RWPE1 (cell line): ENCODE results near the gene ATP6V1C2.

Experiments used
- CTCF ChIA-PET: fragments of 350-600 bp; sonication (Branson Sonifier 250); formaldehyde crosslinking; extraction: SDS; loops from one replicate; lab custom pipeline; 2021; lab: Yijun Ruan, JAX
- POLR2A ChIA-PET: fragments of 400-600 bp; formaldehyde crosslinking; extraction: SDS; loops from one replicate; lab custom pipeline; 2020; ENCODE audit warnings: antibody characterized with exemption; ENCODE audit not compliant: low non-redundant PET; lab: Yijun Ruan, JAX
- DNase-seq: peaks from one replicate; pipeline ENCODE4 v3.0.0; 2012; ENCODE audit warnings: low spot score
- H3K27ac ChIP-seq: fragments of 450-650 bp; 2 replicates; pipeline ENCODE4 v1.5.1; 2017
- TF ChIP-seq, protein P1 (sequence below): fragments of 450-650 bp; conservative IDR thresholded peaks from 2 replicates; pipeline ENCODE4 v1.5.1; 2017; ENCODE audit warnings: low read depth, mild to moderate bottlenecking

The ATP6V1C2 gene

DNA sequence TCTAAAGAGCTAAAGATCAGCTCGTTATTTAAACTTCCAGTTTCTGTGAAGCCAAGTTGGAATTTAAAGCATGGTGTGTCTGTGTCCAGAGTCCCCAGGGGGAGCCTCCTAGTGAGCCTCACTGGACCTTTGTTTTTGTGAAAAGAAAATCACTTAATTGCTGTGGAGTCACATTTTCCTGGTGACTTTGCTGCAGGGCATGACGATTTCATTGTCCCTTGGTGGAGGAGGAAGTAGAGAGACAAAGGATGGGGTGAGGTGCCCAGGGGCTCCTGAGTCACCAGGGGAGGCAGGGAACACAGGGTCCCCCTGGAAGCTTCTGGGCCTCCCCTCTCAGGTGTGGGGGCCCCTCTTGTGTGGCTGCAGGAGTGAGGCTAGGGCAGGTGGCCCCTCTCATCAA, 19.7 kb downstream of the ATP6V1C2 start:
- ChIA-PET CTCF (no interaction called here), POLR2A (no interaction called here)
- TF ChIP-seq, protein P1, sequence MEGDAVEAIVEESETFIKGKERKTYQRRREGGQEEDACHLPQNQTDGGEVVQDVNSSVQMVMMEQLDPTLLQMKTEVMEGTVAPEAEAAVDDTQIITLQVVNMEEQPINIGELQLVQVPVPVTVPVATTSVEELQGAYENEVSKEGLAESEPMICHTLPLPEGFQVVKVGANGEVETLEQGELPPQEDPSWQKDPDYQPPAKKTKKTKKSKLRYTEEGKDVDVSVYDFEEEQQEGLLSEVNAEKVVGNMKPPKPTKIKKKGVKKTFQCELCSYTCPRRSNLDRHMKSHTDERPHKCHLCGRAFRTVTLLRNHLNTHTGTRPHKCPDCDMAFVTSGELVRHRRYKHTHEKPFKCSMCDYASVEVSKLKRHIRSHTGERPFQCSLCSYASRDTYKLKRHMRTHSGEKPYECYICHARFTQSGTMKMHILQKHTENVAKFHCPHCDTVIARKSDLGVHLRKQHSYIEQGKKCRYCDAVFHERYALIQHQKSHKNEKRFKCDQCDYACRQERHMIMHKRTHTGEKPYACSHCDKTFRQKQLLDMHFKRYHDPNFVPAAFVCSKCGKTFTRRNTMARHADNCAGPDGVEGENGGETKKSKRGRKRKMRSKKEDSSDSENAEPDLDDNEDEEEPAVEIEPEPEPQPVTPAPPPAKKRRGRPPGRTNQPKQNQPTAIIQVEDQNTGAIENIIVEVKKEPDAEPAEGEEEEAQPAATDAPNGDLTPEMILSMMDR = no peak
- H3K27ac ChIP-seq = no peak overlapping the region
- no peak for DNase-seq

- no peak for DNase-seq
These were observed 21.2 kb downstream of the ATP6V1C2 start for GRCh38 chr2:10742666-10743065.

GRCh38 chr2:10750610-10751009, 29.2 kb downstream of the ATP6V1C2 start:
- ChIA-PET CTCF (interaction anchor here (0.6 kb wide), 2 partner anchors 22 to 66 kb away, joined by 3 read pairs; no protein-coding TSS in a partner anchor), POLR2A (no interaction called here)
- TF ChIP-seq, protein P1 = no peak
- no peak for DNase-seq
- no peak overlapping the region for H3K27ac ChIP-seq

More at GRCh38 chr2:10742666-10743065, 21.2 kb downstream of the ATP6V1C2 start:
- TF ChIP-seq, protein P1 = no peak
- POLR2A ChIA-PET = no interaction called here
- CTCF ChIA-PET = interaction anchor here (0.5 to 0.7 kb wide), 2 partner anchors 25 to 29 kb away, joined by 3 read pairs; no protein-coding TSS in a partner anchor
- H3K27ac ChIP-seq = no peak overlapping the region

DNA sequence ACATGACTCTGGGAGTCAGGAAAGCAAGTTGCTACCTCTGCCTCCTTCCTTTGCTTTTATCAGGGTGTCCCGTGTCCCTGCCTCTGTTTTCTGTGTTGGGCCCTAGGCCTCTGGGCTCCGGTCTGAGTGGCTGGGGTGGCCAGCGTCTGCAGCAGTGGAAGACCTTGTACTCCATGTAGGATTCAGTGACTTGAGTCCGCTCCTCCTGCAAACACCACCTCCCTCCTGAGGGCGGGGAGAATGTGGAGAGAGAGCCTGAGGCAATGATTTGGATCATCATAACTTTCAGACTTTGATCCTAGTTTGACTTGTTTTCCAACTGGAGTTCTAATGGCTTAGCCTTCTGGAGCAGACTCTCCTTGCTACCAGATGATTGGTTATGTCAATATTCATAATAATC, 30.8 kb downstream of the ATP6V1C2 start:
- POLR2A ChIA-PET = no interaction called here
- no peak overlapping the region for H3K27ac ChIP-seq
- no peak for DNase-seq
- TF ChIP-seq, protein P1 = no peak
- CTCF ChIA-PET = no interaction called here

- no peak overlapping the region for H3K27ac ChIP-seq
- DNase-seq = no peak
- TF ChIP-seq, protein P1 = no peak
- ChIA-PET POLR2A (no interaction called here), CTCF (no interaction called here)
These were observed 31.7 kb downstream of the ATP6V1C2 start for GRCh38 chr2:10753156-10753555.

DNA sequence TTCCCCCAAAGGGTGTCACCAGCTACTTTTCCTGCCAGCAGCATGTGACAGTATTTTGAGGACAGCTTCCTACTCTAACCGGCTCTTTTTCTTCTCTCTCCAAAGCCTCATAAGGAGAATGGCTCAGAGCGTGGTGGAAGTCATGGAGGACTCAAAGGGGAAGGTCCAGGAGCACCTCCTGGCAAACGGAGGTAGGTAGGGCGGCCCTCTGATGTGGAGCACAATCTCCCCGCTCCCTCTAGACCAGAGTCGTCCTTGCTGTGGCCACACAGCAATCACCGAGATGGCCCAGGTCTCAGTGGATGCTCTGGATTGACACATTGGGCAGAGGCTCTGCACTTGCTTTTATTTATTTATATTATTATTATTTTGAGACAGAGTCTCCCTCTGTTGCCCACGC, 32.4 kb downstream of the ATP6V1C2 start:
- H3K27ac ChIP-seq = no peak overlapping the region
- ChIA-PET POLR2A (interaction anchor here (0.6 kb wide), 1 partner anchor 91 kb away, joined by 3 read pairs; no protein-coding TSS in a partner anchor), CTCF (no interaction called here)
- TF ChIP-seq, protein P1 = no peak
- DNase-seq = no peak

GRCh38 chr2:10755621-10756020, 34.2 kb downstream of the ATP6V1C2 start:
- no peak for DNase-seq
- H3K27ac ChIP-seq = no peak overlapping the region
- POLR2A ChIA-PET = no interaction called here
- CTCF ChIA-PET = no interaction called here
- TF ChIP-seq, protein P1 = no peak
